GM12801 (cell line): Measurements from ENCODE around the gene ATAD2B.

Experiments used
- CTCF ChIP-seq: IDR thresholded peaks from one replicate; pipeline ENCODE4 v1.5.1; 2011; ENCODE audit warnings: control low read depth; ENCODE audit not compliant: insufficient read length; ENCODE audit errors: extremely low read depth

The ATAD2B gene

GRCh38 chr2:23835423-23835822 lies 91.5 kb downstream of the ATAD2B start:
- no peak for TF ChIP-seq CTCF

GRCh38 chr2:23828986-23829385 lies 97.9 kb downstream of the ATAD2B start:
- no peak for TF ChIP-seq CTCF

- TF ChIP-seq CTCF, result no peak
These were observed 98.5 kb downstream of the ATAD2B start for GRCh38 chr2:23828256-23828980.

- no peak for TF ChIP-seq CTCF
These were observed 99.6 kb downstream of the ATAD2B start for GRCh38 chr2:23827287-23827686.

- no peak for TF ChIP-seq CTCF
These were observed 100.2 kb downstream of the ATAD2B start for GRCh38 chr2:23826771-23827170.

GRCh38 chr2:23826040-23826439 lies 100.9 kb downstream of the ATAD2B start:
- TF ChIP-seq CTCF, result no peak

GRCh38 chr2:23824777-23825212 lies 102.1 kb downstream of the ATAD2B start:
- no peak for TF ChIP-seq CTCF

- no peak for TF ChIP-seq CTCF
These were observed 103.1 kb downstream of the ATAD2B start for GRCh38 chr2:23823863-23824262.
